Stimulated activated CD4-positive, alpha-beta T cell treated with anti-CD3 and anti-CD28 coated beads, TNF-alpha, amount 100 ng/mL, for 24 hours (primary cell): Measurements from ENCODE around the gene CYP1B1.
"Not testable (repeated sequence)": the region's sequence is repeated elsewhere in the genome, so short reads cannot be mapped to it uniquely, and the experiment has no call there.

ENCODE experiments used
- DNase-seq, 3 experiments: peaks; one replicate each; pipeline ENCODE4 v3.0.0-alpha.2; 2020; ENCODE audit warnings: low read depth in 3 of 3

CYP1B1 gene

DNA sequence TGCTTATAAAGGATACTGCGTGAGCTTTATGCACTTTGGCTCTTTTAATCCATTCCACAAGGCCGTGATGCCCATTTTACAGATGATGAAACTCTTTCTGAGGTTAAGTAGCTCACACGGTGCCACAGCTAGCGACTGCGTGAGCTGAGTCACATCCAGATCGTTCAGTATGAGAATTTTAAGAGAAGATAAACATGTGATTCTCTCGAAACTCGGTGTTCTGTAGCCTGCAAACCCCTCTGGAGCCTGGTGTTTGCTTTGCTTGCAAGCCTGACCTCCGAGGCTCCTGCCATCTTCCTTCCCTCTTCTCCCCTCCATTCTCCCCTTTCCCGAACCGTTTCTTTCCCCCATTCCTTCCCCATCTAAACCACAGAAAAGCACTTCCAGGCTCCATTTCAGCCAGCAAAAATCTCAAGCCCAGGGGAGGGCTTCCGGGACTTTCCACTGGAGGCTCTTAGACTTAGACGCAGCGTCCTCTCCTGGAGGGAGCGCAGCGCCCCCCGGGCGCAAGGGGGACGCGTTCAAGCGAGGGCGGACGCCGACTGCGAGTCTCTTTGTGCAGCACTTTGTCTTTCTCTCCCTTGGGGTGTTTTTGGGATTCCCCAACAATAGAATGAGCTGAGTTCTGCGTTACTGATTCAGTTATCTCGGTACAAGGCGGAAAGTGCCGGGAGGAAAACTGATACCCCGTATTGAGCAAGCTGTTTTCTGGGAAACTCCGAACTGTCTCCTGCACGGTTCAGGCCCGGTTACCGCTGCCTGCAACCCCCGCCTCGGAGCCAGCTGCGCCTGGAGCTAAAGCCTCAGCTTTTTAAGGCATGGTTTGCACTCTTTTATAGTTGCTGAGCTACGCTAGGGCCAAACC is 38.0 kb downstream of the CYP1B1 start:
- peak in 1 of 3 experiments; percentile 15 for DNase-seq

DNA sequence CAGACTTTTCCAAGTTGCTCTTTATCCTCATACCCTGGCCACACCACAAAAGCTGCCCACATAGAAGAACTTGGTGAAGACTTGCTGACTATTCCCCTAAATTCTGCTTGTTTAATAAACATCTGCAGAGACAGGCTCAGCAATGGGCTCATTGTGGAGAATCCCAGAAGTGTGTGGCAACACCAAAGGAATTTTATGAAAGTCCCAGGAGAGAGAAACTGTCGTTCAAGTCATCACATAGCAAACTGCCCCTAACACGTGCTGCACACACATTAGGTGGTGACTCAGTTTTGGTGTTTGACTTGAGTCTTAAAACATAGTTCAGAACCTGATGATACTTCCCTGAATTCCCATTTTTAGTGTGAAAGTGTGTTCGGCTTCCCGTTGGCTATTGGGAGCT is 38.6 kb downstream of the CYP1B1 start:
- DNase-seq = no peak

DNA sequence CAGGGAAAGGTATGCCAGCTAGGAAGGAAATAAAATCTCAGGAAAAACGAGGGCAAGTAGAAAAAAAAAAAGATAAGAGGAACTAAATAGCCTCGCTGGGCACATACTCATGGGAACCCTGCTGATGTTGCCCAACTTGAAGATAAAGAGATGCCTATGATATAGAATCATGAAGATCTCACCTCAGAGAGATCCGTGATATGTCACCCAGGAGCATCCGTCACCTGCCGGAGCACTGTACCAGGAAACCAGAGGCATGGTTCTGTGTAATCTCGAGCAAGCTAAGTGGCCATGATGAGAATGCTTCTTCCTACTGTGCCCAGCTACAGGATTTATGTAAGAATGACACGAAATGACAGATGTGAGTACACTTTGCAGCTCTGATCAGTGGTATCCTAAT is 40.0 kb downstream of the CYP1B1 start:
- DNase-seq = no peak

DNA sequence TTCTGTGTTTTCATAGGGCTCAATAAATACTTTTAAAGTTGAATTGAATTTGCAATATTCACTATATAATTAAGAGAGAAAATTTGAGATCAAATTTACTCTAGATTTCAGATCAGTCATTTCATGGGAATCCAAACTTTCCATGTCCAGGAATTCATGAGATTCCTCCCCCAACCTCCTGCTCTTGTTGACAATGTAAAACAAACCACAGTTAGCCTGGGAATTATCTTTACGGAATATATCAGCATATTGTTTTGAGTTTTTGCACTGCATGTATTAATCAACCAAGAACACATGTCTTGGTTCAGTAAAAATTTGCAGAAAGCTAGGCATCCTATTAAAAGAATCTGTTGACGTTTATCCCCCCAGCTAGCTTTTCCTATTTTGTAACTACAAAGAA is 42.3 kb downstream of the CYP1B1 start:
- DNase-seq = no peak

DNA sequence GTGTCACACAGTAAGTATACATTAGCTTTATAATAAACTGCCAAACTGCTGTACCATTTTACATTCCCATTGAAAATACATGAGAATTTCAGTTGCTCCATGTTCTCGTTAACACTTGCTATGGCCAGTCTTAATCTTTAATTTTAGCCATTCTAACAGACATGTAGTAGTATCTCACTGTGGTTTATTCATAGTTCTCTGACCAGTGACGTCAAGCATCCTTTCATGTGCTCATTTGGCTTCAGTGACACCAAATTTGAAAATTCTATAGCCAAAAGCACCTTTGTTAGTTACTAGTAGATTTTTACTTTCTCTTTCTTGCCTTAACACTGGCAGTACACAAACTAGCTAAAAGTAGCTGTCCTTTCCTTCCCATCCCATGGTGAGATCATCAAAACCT is 43.0 kb downstream of the CYP1B1 start:
- DNase-seq = no peak

DNA sequence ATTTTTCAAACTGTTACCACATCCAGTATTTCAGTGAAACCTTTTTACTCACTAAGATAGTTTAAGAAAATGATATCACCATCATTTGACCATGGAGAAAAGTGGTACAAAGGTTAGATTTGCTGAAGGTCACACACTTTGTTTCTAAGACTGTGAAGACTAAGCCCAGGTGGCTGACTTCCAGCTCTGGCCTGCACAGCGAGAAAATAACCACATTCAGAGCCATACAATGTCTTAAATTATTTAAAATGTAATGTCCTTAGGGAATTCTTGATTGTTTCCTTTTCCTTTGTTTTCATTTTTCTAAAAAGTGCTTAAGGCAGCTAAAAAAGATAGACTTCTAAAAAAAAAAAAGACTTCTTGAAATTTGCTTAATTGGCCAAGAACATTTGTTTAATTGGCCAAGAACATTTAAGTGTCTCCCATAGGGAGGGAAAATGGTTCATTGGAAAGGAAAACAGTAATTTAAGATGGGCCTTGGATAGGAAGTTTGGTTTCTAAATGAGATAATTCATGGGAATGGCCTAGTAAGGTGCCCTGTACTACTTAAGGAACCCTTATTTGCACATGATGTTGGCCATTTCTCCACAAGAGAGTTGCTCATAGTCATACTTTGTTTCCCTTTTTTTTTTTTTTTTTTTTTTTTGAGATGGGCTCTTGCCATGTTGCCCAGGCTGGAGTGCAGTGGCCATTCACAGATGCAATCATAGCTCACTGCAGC is 45.2 kb downstream of the CYP1B1 start:
- no peak for DNase-seq

DNA sequence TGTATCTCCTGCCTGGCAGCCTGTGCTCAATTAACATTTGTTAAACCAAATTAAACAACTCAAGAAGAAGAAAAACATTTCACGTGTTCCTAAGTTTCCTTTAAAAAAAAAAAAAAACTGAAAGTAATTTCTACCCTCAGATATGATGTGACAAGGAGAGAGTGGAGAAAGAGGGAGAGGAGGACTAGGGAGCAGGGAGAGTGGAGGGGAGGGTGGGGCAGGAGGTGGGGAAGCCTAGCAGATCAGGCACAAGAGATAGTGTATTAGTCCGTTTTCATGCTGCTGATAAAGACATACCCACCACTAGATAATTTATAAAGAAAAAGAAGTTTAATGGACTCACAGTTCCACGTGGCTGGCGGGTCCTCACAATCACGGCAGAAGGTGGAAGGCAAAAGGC is 46.4 kb downstream of the CYP1B1 start:
- no peak for DNase-seq

DNA sequence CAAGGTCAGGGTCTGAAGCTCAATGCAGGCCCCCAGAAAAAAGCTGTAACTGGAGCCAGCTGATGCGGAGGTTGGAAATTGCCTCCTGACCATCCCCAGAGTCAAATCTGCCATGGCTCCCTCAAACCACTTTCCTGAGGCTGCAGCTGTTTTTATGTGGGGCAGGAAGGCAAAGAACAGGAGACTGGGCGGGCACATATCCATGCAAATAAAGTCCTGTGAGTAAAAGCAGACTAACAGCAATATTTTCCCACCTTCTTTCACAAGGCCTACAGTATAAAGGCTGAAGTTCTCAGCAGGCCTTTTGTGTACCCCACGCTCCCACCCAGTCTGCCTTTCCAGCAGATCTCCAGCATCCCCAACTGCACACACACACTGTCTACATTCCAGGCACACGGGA is 47.1 kb downstream of the CYP1B1 start:
- DNase-seq = no peak

DNA sequence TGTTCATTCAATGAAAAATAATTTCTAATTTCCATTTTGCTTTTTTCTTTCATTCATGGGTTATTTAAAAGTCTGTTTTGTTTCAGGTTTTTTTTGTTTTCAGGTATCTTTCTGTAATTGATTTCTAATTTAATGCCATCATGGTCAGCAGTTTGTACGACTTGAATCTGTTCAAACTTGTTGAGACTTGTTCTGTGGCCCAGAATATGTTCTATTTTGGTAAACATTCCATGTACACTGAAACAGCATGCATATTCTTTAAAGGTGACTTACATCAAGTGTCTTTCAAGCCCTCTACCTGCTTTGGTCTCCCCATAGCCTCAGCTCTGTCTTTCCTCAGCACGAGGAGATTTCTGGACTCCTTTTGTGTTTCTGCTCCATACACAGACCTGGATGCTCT is 49.1 kb downstream of the CYP1B1 start:
- no peak for DNase-seq

DNA sequence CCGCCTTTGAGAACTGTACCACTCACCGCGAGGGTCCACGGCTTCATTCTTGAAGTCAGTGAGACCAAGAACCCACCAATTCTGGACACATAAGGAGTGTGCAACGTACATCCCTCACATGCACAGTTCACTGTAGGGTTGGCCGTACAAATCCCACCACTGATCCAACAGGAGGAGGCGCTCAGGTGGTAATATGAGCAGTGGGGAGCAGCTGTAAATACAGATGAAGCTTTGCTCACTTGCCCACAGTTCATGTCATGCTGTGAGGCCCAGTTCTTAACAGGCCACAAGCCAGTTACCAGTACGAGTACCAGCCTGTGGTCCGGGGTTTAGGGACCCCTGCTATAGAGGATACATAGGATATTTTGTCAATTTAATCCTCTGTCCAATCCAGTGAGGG is 54.4 kb downstream of the CYP1B1 start:
- no peak for DNase-seq

DNA sequence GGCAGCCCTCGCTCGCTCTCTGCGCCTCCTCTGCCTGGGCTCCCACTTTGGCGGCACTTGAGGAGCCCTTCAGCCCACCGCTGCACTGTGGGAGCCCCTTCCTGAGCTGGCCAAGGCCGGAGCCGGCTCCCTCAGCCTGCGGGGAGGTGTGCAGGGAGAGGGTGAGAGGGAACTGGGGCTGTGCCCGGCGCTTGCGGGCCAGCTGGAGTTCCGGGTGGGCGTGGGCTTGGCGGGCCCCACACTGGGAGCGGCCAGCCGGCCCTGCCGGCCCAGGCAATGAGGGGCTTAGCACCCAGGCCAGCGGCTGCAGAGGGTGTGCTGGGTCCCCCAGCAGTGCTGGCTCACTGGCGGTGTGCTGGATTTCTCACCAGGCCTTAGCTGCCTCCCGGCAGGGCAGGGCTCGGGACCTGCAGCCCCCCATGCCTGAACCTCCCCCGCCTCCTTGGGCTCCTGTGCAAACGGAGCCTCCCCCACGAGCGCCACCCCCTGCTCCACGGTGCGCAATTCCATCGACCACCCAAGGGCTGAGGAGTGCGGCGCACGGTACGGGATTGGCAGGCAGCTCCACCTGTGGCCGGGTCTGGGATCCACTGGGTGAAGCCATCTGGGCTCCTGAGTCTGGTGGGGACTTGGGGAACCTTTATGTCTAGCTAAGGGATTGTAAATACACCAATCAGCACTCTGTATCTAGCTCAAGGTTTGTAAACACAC is 55.4 kb downstream of the CYP1B1 start:
- not testable (repeated sequence) for DNase-seq

DNA sequence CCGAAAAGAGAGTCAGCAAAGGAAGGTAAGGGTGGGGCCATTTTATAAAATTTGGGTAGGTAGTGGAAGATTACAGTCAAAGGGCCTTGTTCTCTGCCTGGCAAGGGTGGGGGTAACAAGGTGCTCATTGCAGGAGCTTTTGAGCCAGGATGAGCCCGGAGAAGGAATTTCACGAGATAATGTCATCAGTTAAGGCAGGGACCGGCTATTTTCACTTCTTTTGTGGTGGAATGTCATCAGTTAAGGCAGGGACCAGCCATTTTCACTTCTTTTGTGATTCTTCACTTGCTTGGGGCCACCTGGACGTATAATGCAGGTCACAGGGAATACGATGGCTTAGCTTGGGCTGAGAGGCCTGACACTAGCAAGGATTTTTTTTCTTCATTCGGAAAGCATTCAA is 58.1 kb downstream of the CYP1B1 start:
- no peak for DNase-seq
